Lower lobe of right lung (tissue), 2 donors: ENCODE data around the gene CFL1. TPM values are rescaled to one million over a fixed set of nuclear protein-coding genes. Genes with fewer than 3 reads are reported as not detected.

ENCODE experiments used
- ATAC-seq, 2 donors: fragments of 200-7000 bp; cut with Tn5 transposase; one replicate each; pipeline ENCODE4 v1.9.1; 2020 to 2022; ENCODE audit warnings: mild to moderate bottlenecking in 2 of 2, moderate library complexity in 2 of 2
- DNase-seq: peaks from one replicate; pipeline ENCODE4 v3.0.0-alpha.2; 2020
- H3K27ac ChIP-seq: fragments of 200-600 bp; one replicate; pipeline ENCODE4 v1.8.0; 2022
- H3K27me3 ChIP-seq: fragments of 200-600 bp; one replicate; pipeline ENCODE4 v1.8.0; 2022; ENCODE audit warnings: low read depth
- H3K36me3 ChIP-seq: fragments of 200-600 bp; one replicate; pipeline ENCODE4 v1.8.0; 2022; ENCODE audit warnings: mild to moderate bottlenecking
- H3K4me1 ChIP-seq: fragments of 200-600 bp; one replicate; pipeline ENCODE4 v1.8.0; 2022
- H3K4me3 ChIP-seq: fragments of 200-600 bp; one replicate; pipeline ENCODE4 v1.8.0; 2022; ENCODE audit warnings: mild to moderate bottlenecking
- H3K9me3 ChIP-seq: fragments of 200-600 bp; one replicate; pipeline ENCODE4 v1.8.0; 2022
- CTCF ChIP-seq: fragments of 200-600 bp; IDR thresholded peaks from one replicate; pipeline ENCODE4 v1.8.0; 2022; ENCODE audit warnings: antibody characterized with exemption, mild to moderate bottlenecking
- intact Hi-C: fragments of 100-400 bp; cut with DNase I; formaldehyde crosslinking; loops from one replicate; pipeline ENCODE4 v1.11.0; 2022
- total RNA-seq: library from RNA; stranded (reverse); fragmentation: NEBNext Ultra II Directional; extraction: Animal tissue kit (Norgen Biotek cat#: 25700); gene quantifications from one replicate; pipeline ENCODE4 v1.2.1, GENCODE V29; 2021
- donor health status: DM: no; HTN: yes; CAD: no; lungs with severe emphysema.

CFL1 gene
- total RNA-seq, 1 donor from 2014 or later = 647 TPM

- peak; percentile 28 for DNase-seq
- H3K27me3 ChIP-seq = no peaks in the 10 kb centered on the region
- intact Hi-C loops = no loop called here
- H3K4me3 ChIP-seq = no peak overlapping the region
- no peak for ATAC-seq
- H3K9me3 ChIP-seq = no peaks in the 10 kb centered on the region
- peaks cover 16% of the 10 kb centered on the region for H3K4me1 ChIP-seq
- H3K27ac ChIP-seq = peak overlapping the region; percentile 18
- TF ChIP-seq CTCF = no peak
- H3K36me3 ChIP-seq = no peaks in the 10 kb centered on the region
Observed at GRCh38 chr11:65814986-65815565, 42.9 kb downstream of the CFL1 start.

- TF ChIP-seq CTCF = no peak
- intact Hi-C loops = no loop called here
- no peaks in the 10 kb centered on the region for H3K27me3 ChIP-seq
- H3K4me1 ChIP-seq = peaks cover 16% of the 10 kb centered on the region
- H3K27ac ChIP-seq = peak overlapping the region; percentile 31
- DNase-seq (peak; percentile 73), ATAC-seq (peak; percentile 61 to 71)
- no peaks in the 10 kb centered on the region for H3K9me3 ChIP-seq
- H3K36me3 ChIP-seq = no peaks in the 10 kb centered on the region
- no peak overlapping the region for H3K4me3 ChIP-seq
Observed at GRCh38 chr11:65814131-65814985, 43.6 kb downstream of the CFL1 start.

GRCh38 chr11:65811764-65812475 is 46.1 kb downstream of the CFL1 start:
- Histone ChIP-seq H3K27ac (no peak overlapping the region), H3K9me3 (no peaks in the 10 kb centered on the region), H3K4me1 (peaks cover 8% of the 10 kb centered on the region), H3K4me3 (no peak overlapping the region), H3K36me3 (no peaks in the 10 kb centered on the region), H3K27me3 (no peaks in the 10 kb centered on the region)
- DNase-seq (peak; percentile 76), ATAC-seq (peak; percentile 60 to 61)
- no peak for TF ChIP-seq CTCF
- intact Hi-C loops = no loop called here

GRCh38 chr11:65810046-65810868 is 47.7 kb downstream of the CFL1 start:
- intact Hi-C loops = no loop called here
- ATAC-seq = peak; percentile 31 to 50
- no peak for TF ChIP-seq CTCF
- Histone ChIP-seq H3K4me1 (peaks cover 5% of the 10 kb centered on the region), H3K27me3 (peaks cover 11% of the 10 kb centered on the region), H3K27ac (no peak overlapping the region), H3K36me3 (no peaks in the 10 kb centered on the region), H3K4me3 (no peak overlapping the region), H3K9me3 (no peaks in the 10 kb centered on the region)
- DNase-seq = peak; percentile 38

- no peaks in the 10 kb centered on the region for H3K9me3 ChIP-seq
- no peak for TF ChIP-seq CTCF
- peaks cover 13% of the 10 kb centered on the region for H3K27me3 ChIP-seq
- no peak overlapping the region for H3K4me3 ChIP-seq
- H3K36me3 ChIP-seq = no peaks in the 10 kb centered on the region
- DNase-seq (peak; percentile 28), ATAC-seq (no peak)
- intact Hi-C loops = no loop called here
- H3K27ac ChIP-seq = no peak overlapping the region
- H3K4me1 ChIP-seq = peaks cover 5% of the 10 kb centered on the region
Observed at GRCh38 chr11:65809496-65809895, 48.5 kb downstream of the CFL1 start.
